ENCODE measurements around the gene PROC.
"Not testable (repeated sequence)": the region's sequence is repeated elsewhere in the genome, so short reads cannot be mapped to it uniquely, and the experiment has no call there.

- TF ChIP-seq CTCF, POLR2A (IDR thresholded peaks at IDR 0.05): not testable (repeated sequence)
Measured at GRCh38 chr2:127452423-127452822, 34.2 kb downstream of the PROC start.

Data from heart left ventricle (tissue), 13 donors.